NCI-H524 (cell line): ENCODE results near the gene GALNT5.
"Not testable (repeated sequence)": the region's sequence is repeated elsewhere in the genome, so short reads cannot be mapped to it uniquely, and the experiment has no call there.

Experiments
- DNase-seq, 2 experiments: peaks; one replicate each; lab custom pipeline; 2025; lab: John Stamatoyannopoulos, UW

Gene GALNT5

DNA sequence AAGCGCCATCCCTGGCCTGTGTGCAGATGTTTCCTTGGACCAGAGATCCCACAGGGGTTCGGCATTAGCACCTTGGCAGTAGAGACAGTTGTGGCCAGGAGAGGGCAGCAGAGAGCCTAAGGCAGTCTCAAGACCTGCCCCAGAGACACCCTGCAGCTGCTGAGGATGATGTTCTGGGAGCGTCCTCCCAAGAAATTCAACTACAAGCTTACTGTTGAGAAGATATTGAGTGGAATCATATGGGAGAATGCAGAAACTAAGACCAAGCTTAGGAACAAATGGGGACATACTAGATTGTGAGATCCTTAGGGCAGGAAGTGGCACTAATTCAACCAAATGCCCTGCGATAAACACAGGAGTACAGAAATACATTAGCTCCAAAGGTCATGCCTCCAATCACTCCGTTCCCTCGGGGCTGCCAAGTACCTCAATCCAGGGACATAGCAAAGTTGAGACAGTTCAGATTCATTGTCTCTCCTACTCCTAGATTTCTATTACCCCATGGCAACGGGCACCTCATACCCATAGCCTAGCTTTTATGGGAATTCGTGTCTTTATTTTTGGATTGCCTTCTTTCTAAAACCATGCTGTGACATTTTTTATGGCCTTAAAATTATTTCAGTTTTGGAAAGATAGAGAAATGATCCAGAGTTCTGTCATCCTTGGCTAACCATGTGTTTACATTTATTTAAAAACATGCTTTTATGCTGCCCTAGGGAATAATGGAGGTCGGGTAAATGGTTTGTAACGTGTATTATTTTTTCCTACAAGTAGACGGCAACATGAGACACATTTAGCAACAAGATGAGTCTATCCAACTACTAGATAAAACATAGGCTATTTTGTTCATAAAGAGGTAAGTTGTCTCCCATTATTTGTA is 70.4 kb downstream of the GALNT5 start:
- DNase-seq: peak; percentile 46 to 82

DNA sequence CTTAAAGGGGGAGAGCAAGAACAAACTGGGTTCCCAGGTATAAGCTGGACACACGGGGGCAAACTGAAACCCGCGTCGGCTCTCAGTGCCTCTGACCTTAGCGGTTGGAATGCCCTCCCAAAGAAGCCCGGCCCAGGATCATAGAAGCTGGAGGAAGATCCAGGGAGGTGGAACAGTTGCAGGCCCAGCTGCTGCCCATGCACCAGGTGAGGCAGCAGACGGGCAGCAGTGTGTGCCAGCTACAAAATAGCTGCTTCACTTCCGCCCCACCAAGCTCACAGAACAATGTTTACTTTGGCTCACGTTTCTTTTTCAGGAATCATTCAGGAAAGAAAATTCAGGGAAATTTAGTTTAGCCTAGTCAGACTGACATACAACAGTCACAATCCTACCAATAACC is 72.0 kb downstream of the GALNT5 start:
- peak; percentile 38 to 63 for DNase-seq

DNA sequence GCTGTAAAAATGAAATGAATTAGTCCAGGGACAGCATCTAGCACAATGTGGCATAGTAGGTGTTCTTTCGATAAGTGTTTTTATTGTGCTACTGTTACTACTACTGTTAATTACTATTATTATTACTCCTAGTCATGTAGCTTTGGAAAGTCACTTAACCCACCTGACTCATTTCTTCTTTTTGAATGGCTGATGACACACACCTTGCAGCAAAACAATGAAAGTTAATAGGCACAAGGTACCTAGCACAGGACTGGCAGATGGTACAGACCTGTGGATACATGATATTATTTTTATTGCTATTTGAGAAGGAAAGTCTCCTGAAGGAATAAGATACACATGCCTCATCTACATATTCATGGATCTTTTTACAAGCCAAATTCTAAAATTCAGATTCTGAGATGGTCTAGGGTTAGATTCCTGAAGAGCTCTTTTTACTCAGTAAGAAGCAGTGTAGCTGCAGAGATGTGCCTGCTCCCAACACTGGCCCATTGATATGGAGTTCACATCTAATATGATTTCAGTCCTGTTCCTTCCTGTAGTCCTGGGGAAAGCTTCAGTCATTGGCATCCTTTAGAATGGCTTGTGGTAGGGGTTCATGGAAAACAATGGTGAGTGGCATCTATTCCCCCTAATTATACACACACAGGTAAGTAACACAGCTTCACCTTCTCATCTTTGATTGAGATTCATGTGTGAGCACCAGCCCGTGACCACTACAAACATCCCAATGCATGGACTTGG is 76.0 kb downstream of the GALNT5 start:
- DNase-seq: no peak

DNA sequence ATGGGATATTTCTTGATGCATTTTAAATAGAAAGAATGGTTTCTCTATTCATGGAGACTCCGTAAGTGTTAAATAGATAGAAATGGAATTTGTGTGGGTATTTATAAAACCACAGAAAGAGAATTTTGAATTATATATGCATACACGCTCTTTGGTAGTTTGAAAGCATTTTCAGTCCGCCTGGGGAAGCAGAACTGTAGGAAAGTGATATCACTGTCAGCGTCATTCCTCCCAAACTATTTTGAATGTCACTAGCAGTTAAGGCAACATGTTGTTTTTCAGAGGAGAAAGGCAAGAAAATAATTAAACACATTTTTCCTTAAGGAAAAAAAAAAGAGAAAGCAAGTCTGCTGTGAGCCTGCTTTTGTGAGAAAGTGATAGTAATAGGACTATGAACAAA is 76.8 kb downstream of the GALNT5 start:
- DNase-seq: no peak

DNA sequence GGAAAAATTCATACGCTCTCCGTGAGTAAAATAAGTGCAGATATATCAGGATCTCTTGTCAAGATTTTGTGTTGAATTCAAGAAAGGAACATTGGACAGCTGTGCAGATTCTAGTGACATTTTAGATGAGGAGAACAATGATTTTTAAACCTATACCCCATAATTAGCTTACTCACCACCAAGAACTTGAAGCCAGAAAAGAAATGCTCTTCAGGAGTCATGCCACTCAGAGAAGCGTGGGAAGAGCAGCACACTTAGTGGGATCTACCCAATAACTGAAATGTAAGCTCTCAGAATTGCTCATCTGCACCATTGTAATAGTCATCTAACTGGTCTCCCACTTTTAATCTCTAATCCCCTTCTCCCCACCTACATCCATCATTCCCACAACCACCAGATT is 77.3 kb downstream of the GALNT5 start:
- no peak for DNase-seq

DNA sequence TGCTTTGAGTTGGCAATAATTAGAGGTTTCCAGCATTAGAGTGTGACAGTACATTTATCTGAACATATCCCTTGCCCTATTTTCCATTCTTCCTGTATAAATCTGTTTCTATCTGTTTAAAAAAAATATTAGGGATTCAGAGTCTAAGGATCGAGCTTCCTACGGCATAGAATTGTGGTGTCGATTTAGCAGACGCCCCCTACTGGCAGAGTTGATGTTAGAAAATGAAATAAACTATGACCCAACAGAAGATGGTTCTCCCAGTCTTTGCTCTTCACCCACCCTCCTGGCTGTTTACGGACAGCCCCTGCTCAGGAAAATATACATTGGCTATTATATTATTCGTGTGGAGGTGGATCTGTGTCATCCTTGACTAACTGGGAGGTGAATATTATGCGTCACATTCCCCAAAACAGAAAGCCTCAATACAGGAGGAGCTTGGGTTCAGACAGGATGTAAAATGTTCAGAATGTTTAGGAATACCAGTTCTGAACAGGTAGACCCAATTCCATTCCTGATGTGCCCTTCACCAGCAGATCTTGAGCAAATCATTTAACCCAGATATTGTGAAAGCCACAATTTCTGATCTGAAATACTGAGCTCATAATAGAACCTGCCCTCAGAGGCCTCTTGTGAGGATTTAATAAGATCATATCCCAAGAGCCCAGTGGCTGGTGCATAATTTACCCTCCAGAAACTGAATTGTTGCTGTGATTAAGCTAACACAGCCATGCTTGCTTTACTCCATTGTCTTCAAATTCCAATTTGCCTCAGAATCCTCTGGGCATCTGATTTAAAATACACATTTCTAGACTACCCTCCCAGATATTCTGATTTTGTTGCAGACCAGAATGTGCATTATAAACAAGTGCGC is 78.9 kb downstream of the GALNT5 start:
- DNase-seq: peak in 1 of 2 experiments; percentile 36

DNA sequence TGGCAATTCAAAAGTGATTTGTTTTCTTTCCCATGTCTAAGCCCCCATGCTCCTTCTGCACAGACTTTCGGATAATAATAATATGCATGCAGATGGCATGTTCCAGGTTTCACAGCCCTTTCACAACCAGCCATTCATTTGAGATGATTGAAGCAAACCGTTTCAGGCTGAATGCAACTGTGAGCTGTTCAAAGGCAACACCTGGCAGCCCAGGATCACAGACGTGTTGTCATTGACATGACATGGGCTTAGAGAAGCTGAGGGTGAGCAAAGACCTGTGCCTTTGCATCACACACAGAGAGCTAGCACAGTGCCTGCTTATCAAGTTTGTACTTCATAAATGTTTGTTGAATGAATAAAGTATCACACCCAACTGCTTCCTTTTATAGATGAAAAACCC is 80.5 kb downstream of the GALNT5 start:
- DNase-seq: peak in 1 of 2 experiments; percentile 17

DNA sequence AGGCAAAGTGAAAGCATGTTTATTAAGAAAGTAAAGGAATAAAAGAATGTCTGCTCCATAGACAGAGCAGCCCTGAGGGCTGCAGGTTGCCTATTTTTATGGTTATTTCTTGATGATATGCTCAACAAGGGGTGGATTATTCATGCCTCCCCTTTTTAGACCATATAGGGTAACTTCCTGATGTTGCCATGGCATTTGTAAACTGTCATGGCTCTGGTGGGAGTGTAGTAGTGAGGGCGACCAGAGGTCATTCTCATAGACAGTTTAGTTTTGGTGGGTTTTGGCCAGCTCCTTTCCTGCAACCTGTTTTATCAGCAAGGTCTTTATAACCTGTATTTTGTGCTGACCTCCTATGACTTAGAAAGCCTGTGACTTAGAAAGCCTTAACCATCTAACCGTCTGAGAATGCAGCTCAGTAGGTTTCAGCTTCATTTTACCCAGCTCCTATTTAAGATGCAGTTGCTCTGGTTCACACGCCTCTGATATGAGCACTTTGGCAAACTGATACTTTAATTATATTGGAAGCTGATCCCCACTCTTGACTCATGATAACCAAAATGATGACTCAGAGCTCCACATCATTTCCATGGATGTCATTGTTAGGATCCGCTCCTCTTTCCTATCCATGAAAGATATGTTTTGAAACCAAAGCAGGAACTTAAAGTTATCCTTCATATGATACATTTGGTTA is 82.6 kb downstream of the GALNT5 start:
- DNase-seq: no peak

DNA sequence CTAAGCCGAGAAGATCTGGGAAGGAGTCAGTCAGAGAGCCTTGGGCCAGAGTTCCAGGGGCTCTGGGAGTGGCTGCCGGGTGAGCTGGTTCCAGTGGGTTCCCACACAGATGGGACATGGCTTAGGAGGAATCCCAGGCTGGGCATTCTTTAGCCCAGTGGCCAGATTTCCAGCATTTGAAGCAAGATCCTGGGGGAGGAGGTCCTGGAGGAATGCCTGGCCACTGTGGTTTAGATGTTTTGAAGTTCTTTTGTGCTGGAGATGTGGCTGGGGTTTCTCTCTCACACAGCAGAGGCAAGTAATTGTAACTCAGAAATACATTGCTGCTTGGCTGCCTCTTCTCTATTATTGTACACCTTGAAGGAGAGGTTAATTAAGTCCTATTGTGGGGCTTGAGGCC is 83.9 kb downstream of the GALNT5 start:
- not testable (repeated sequence) for DNase-seq

DNA sequence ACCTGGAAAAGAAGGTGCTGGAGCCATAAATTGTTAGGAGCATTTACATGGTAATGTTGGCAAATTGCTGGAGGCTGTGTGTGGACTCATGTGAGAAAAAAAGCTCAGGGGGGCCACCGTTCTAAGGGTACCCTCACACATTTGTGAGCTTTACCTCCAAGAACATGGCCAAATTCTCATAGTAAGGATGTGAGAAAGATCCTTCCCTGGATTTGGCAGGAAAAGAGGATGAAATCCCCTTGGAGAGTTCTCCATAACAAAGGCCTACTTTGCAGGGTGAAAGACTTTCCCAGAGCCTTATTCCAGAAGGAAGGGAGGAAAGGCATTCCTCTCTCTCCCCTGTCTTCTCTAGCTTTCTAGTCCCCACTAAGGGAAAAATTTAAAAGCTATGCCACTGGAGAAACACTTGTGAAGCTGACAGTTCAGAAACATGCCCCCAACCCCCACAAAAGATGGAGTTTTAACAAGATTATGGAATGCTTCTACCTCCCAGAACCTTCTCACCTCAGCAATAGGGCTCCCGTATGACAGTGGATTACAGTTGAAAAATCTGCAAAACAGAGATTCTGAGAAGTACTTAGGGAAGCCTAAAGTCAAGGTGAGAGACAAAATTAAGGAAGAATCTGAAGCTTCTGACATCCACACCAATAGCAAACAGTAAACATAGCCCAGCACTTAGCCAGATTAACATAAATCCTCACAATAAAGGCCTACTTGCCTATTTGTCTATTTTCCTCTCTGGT is 88.3 kb downstream of the GALNT5 start:
- no peak for DNase-seq

DNA sequence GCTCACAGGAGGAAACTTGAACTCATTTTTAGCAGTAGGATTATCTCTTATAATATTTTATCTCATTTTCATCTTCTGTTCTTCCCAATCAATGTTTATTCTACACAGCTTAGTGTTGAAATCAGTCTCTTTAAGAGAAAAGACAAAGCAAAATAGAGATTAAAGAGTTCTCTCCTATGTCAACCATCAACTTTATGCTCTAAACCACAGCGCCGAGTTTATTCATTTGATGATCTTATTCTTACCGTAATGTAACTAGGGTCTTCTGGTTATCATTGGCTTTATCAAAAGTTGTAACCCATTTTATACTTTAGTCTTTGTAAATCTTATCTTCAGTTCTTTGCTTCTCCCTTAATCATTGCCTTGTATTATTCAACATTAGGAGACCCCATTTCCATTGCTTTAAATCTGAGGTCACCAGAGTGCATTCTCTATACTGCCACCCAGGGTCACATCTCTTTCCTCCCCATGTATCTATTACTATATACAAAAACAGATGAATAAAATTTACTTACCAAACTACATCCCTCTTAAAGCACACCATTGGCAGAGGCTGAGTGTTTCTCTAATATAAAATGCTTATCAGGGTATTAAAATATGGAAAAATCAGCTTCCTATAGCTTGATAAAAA is 90.9 kb downstream of the GALNT5 start:
- DNase-seq: no peak

DNA sequence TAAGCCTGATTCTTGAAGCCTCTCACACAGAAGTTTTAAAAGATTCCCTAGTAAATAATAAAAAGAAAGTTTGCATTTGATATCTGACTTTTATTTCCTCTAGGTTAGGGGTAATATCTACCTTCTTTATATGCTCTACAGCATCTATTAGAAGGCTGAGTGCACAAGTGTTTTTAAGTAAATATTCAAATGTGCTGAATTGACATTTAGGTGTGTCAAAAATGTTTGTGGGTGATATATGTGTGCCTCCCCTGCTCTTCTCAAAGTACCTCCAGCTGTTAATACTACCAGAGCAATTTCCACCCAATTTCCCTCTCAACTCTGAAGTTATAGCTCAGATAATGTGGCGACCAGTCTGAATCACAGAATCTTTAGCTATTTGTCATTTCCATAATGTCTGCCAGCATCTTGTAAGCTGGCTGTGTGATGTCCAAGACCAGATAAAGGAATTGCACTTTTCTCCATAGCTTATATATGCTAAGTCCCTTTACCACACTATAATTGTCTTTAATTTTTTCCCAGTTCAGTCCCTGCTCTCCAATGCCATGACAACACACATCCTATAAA is 92.5 kb downstream of the GALNT5 start:
- no peak for DNase-seq

DNA sequence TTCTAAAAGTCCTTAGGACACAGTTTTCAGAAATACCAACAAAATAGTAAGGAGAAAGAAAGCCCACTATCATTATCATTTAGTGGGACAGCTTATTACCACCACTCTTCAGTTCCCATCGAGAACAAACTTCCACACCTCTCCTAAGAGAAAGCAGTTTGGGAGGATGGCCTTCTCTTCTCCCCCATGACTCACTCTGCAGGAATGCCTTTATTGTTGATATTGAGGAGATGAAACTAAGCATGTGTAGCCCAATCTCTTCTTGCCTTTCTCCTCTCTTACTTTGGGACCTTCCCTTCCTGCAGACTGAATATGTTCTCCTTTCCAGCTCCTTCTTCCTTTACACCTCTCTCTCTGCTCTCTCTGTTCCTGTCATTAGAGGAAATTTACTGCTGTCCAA is 98.1 kb downstream of the GALNT5 start:
- no peak for DNase-seq

DNA sequence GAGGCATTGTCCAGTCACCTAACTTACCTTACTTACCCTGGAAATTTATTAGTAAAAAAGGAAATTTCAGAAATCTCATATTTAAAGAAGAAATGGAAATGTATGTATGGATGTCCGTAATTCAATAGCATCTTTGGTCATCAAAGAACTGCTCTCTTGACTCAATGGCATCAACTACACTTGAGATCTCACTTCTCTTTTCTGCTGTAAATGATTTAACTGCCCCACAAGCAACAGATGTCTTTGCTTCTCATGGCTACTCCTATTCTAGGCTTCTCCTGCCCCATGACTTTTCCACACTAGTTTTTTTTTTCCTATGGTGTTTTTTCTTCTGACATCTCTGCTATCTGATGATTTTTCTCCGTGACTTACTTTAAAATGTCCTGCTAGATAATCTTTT is 102.1 kb downstream of the GALNT5 start:
- no peak for DNase-seq

DNA sequence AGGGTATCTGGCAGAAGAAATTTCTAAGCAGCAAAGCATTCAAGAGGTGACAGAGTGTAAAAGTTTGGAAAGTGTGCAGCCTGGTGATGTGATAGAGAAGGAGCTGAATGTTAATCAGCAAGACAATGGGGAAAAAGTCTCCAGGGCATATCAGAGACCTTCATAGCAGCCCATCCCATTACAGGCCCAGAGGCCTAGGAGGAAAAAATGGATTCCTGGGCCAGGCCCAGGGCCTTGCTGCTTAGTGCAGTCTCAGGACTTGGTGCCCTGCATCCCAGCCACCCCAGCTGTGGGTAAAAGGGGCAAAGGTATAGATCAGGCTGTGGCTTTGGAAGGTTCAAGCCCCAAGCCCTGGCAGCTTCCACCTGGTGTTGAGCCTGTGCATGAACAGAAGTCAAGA is 104.0 kb downstream of the GALNT5 start:
- DNase-seq: no peak

DNA sequence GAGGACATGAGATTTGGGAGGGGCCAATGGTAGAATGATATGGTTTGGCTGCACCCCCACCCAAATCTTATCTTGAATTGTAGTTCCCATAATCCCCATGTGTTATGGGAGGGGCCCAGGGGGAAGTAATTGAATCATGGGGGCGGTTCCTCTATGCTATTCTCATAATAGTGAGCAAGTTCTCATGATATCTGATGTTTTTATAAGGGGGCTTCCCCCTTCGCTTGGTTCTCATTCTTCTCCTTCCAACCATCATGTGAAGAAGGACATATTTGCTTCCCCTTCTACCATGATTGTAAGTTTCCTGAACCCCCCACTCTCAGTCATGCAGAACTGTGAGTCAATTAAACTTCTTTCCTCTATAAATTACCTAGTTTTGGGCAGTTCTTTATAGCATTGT is 105.1 kb downstream of the GALNT5 start:
- no peak for DNase-seq

DNA sequence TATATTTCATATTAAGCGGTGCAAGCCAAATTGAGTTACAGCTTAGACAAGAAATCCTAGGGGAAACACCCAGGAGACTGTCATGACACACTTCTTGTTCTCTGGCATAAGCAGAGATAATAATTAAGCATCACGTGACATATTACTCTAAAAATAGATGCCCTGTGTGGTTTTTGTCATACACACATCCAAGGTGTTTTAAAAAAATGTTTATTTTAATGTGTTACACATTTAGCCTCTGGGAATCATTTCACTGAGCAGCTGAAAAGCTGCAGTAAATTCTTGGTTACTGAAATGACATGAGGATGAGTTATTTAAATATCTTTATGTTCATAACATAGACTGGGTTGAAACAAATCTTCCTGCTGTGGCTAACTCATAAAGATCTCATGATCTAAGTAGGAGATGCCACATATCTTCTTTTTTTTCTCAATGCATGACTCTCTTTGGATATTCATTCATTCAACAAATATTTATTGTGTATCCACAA is 106.2 kb downstream of the GALNT5 start:
- DNase-seq: no peak
